Peyer's patch (tissue), 4 donors: Measurements from ENCODE around the gene HDDC3.

Experiments used
- CTCF ChIP-seq, 6 experiments: fragments of 450-650 bp in 4 of 6; fragments of 200-600 bp in 2 of 6; sonication (generic) in 1 of 6; IDR thresholded peaks; one replicate each; pipeline ENCODE4 v1.5.1; 2017 to 2019; ENCODE audit warnings: antibody characterized with exemption in 6 of 6, mild to moderate bottlenecking in 3 of 6, moderate library complexity in 1 of 6
- POLR2A ChIP-seq, 2 donors: fragments of 450-650 bp; IDR thresholded peaks; one replicate each; pipeline ENCODE4 v1.5.1; 2017; ENCODE audit warnings: antibody characterized with exemption in 2 of 2, mild to moderate bottlenecking in 2 of 2, moderate library complexity in 2 of 2

GRCh38 chr15:90906181-90906849 is 26.0 kb downstream of the HDDC3 start:
- no peak for TF ChIP-seq CTCF (IDR thresholded peaks at IDR 0.05)
- no peak for TF ChIP-seq POLR2A (IDR thresholded peaks at IDR 0.05)
